Myocyte (in vitro differentiated cells): Measurements from ENCODE around the gene ACSM3. TPM values are rescaled to one million over a fixed set of nuclear protein-coding genes. Genes with fewer than 3 reads are reported as not detected.

Experiments
- total RNA-seq: library from RNA; depleted of rRNA; stranded (reverse); fragments of >200 nt; gene quantifications from 2 replicates; pipeline ENCODE4 v1.2.3, GENCODE V29; 2014

Gene ACSM3
- total RNA-seq, 1 donor from 2014 or later: not detected

Other genes starting within 250 kb of the ACSM3 start
- not detected in 2 replicates for gene ACSM2B, start 187.6 kb upstream of the ACSM3 start, total RNA-seq
- not detected in 2 replicates for gene ACSM1, start 66.3 kb upstream of the ACSM3 start, total RNA-seq
- 41.0 and 50.5 TPM in 2 replicates for gene THUMPD1, start 22.2 kb upstream of the ACSM3 start, total RNA-seq
- gene ERI2, start 42.5 kb downstream of the ACSM3 start, total RNA-seq: 20.1 and 27.1 TPM in 2 replicates
- gene REXO5, start 42.5 kb downstream of the ACSM3 start, total RNA-seq: 5.7 and 7.2 TPM in 2 replicates
- gene DCUN1D3, start 136.3 kb downstream of the ACSM3 start, total RNA-seq: 18.8 TPM in 2 replicates
- 54.9 and 77.8 TPM in 2 replicates for gene LYRM1, start 136.8 kb downstream of the ACSM3 start, total RNA-seq